HepG2 (cell line): ENCODE results near the gene LYPD3. TPM values are rescaled to one million over a fixed set of nuclear protein-coding genes. Genes with fewer than 3 reads are reported as not detected.

ENCODE experiments used
- ATAC-seq: fragments of 200-7000 bp; cut with Tn5 transposase; 3 replicates; pipeline ENCODE4 v1.9.1; 2020; ENCODE audit warnings: mild to moderate bottlenecking, moderate library complexity
- BruUV-seq: library from RNA; stranded (reverse); fragments of 400-500 nt; replicated peaks from 2 replicates; lab custom pipeline; 2021; lab: Mats Ljungman, UMichigan
- CTCF ChIA-PET: fragments of 300-600 bp; formaldehyde crosslinking; extraction: SDS; loops from one replicate; lab custom pipeline; 2021; ENCODE audit warnings: low total read pairs, inconsistent platforms, low intra/inter-chr PET ratio; lab: Yijun Ruan, JAX
- POLR2A ChIA-PET: fragments of 350-600 bp; sonication (Branson Sonifier 250); formaldehyde crosslinking; loops from one replicate; lab custom pipeline; 2020; ENCODE audit warnings: antibody characterized with exemption, inconsistent platforms; lab: Yijun Ruan, JAX
- DNase-seq: peaks from one replicate; pipeline ENCODE4 v3.0.0-alpha.2; 2015; ENCODE audit warnings: low spot score
- FAIRE-seq: peaks from 3 replicates; lab custom pipeline; 2011; peaks lifted over from hg19 to GRCh38; lab: Jason Lieb, UNC
- H2AFZ ChIP-seq: one replicate; pipeline ENCODE4 v1.6.1; 2011; ENCODE audit warnings: low read length, inconsistent platforms
- H3K27ac ChIP-seq: fragments of 300-600 bp; 3 replicates; pipeline ENCODE4 v1.8.0; 2011; ENCODE audit warnings: mixed run types, mild to moderate bottlenecking, mixed read lengths, low read length, inconsistent platforms; ENCODE audit not compliant: insufficient read depth; ENCODE audit errors: extremely low read length
- H3K27me3 ChIP-seq, 2 experiments: fragments of 200-600 bp in 1 of 2; 2 replicates in 1 of 2; 3 replicates in 1 of 2; pipeline versions ENCODE4 v1.6.0 to v1.8.0; 2011; ENCODE audit warnings: low read length in 2 of 2, mild to moderate bottlenecking in 2 of 2, moderate library complexity in 2 of 2, inconsistent platforms in 1 of 2; ENCODE audit not compliant: insufficient read depth in 2 of 2, control insufficient read depth in 1 of 2
- H3K36me3 ChIP-seq, 2 experiments: fragments of 200-600 bp in 1 of 2; replicated peaks in 1 of 2; 2 replicates in 1 of 2; 3 replicates in 1 of 2; pipeline versions ENCODE4 v1.5.1 to v1.8.0; 2011; ENCODE audit warnings: low read length in 2 of 2, inconsistent platforms in 1 of 2; ENCODE audit not compliant: insufficient read depth in 2 of 2, control insufficient read depth in 1 of 2
- H3K4me1 ChIP-seq: 2 replicates; pipeline ENCODE4 v1.5.1; 2012; ENCODE audit warnings: low read length, inconsistent platforms; ENCODE audit not compliant: insufficient read depth
- H3K4me2 ChIP-seq: 2 replicates; pipeline ENCODE4 v1.6.0; 2011; ENCODE audit warnings: low read depth, low read length, inconsistent platforms
- H3K4me3 ChIP-seq, 3 experiments: fragments of 200-600 bp in 1 of 3; sonication (generic), shearing (Covaris generic) in 1 of 3; replicated peaks in 1 of 3; 2 replicates each; pipeline ENCODE4 v1.5.1; 2011 to 2016; ENCODE audit warnings: low read length in 3 of 3, inconsistent platforms in 2 of 3, low read depth in 2 of 3, mild to moderate bottlenecking in 2 of 3, control low read depth in 1 of 3, mixed read lengths in 1 of 3; ENCODE audit not compliant: insufficient read depth in 1 of 3
- H3K79me2 ChIP-seq: one replicate; pipeline ENCODE4 v1.6.1; 2011; ENCODE audit warnings: low read length, inconsistent platforms; ENCODE audit not compliant: insufficient read depth
- H3K9ac ChIP-seq: 2 replicates; pipeline ENCODE4 v1.6.0; 2011; ENCODE audit warnings: mild to moderate bottlenecking, low read depth, low read length, inconsistent platforms; ENCODE audit not compliant: insufficient read depth
- H3K9me3 ChIP-seq: 2 replicates; pipeline ENCODE4 v1.5.1; 2012; ENCODE audit warnings: mild to moderate bottlenecking, low read length
- H4K20me1 ChIP-seq: 2 replicates; pipeline ENCODE4 v1.6.0; 2011; ENCODE audit warnings: inconsistent platforms, mild to moderate bottlenecking, low read length, moderate library complexity; ENCODE audit not compliant: insufficient read depth
- ELF3 ChIP-seq: IDR thresholded peaks from 2 replicates; pipeline ENCODE4 v1.6.1; 2016; ENCODE audit warnings: missing genetic modification reagents, missing compliant biosample characterization
- RFXAP ChIP-seq: sonication (generic); formaldehyde crosslinking; IDR thresholded peaks from 2 replicates; pipeline ENCODE4 v1.4.0; 2020; ENCODE audit warnings: missing genetic modification reagents, borderline replicate concordance
- ZBTB20 ChIP-seq: sonication (generic); formaldehyde crosslinking; IDR thresholded peaks from 2 replicates; pipeline ENCODE4 v1.8.1; 2023; ENCODE audit warnings: missing genetic modification reagents, low read depth, mild to moderate bottlenecking, borderline replicate concordance
- ZFX ChIP-seq: sonication (generic); formaldehyde crosslinking; IDR thresholded peaks from 2 replicates; pipeline ENCODE4 v1.4.0; 2020; ENCODE audit warnings: mild to moderate bottlenecking, low read depth, missing genetic modification reagents, moderate library complexity
- ZNF235 ChIP-seq: sonication (generic); formaldehyde crosslinking; IDR thresholded peaks from 2 replicates; pipeline ENCODE4 v1.8.1; 2023; ENCODE audit warnings: mild to moderate bottlenecking, missing genetic modification reagents, borderline replicate concordance
- ZNF326 ChIP-seq: sonication (generic); formaldehyde crosslinking; IDR thresholded peaks from 2 replicates; pipeline ENCODE4 v1.4.0; 2020; ENCODE audit warnings: missing genetic modification reagents, borderline replicate concordance
- WGBS: methylation state at CpG from one replicate; pipeline ENCODE4 v1.1.6; 2017; ENCODE audit warnings: low lambda C conversion rate; 5-methylcytosine and 5-hydroxymethylcytosine counted together
- in situ Hi-C: cut with HindIII; loops from 2 replicates; pipeline ENCODE4 v1.10.0; 2017; ENCODE audit warnings: low pct_unique_long_range_greater_than_20kb; ENCODE audit not compliant: extremely low pct_ligation_motif_present
- intact Hi-C: fragments of 100-400 bp; cut with micrococcal nuclease; formaldehyde crosslinking; loops from one replicate; pipeline ENCODE4 v1.10.0; 2022; ENCODE audit not compliant: unreplicated experiment
- polyA plus RNA-seq, 8 experiments: library from polyadenylated mRNA; depleted of rRNA in 3 of 8; stranded (reverse) in 7 of 8; unstranded in 1 of 8; fragments of >200 nt; fragmentation: Illumina TruSeq in 4 of 8; extraction: Trizol in 4 of 8; gene quantifications; 2 replicates each; pipeline versions ENCODE4 v1.2.1 to v1.2.3, GENCODE V29; 2011 to 2016; ENCODE audit warnings: low read depth in 4 of 8, missing spikeins in 1 of 8, mixed read lengths in 1 of 8; ENCODE audit not compliant: insufficient read depth in 1 of 8
- total RNA-seq, 5 experiments: library from RNA; depleted of rRNA; stranded (reverse); fragments of >200 nt; fragmentation: Illumina TruSeq; extraction: Trizol; gene quantifications; 2 replicates each; pipeline ENCODE4 v1.2.3, GENCODE V29; 2016; ENCODE audit warnings: low read depth in 1 of 5
- TF ChIP-seq, protein P1 (sequence below): sonication (generic); formaldehyde crosslinking; IDR thresholded peaks from 2 replicates; pipeline ENCODE4 v1.5.0; 2020; ENCODE audit warnings: missing genetic modification reagents
- TF ChIP-seq, protein P2 (sequence below): IDR thresholded peaks from 2 replicates; pipeline ENCODE4 v1.6.1; 2012; ENCODE audit warnings: low read length, improper control_type of control experiment
- TF ChIP-seq, protein P3 (sequence below): sonication (generic); formaldehyde crosslinking; IDR thresholded peaks from 2 replicates; pipeline ENCODE4 v1.5.1; 2020; ENCODE audit warnings: missing genetic modification reagents, mild to moderate bottlenecking, borderline replicate concordance
- TF ChIP-seq, protein P4 (sequence below): sonication (generic); formaldehyde crosslinking; IDR thresholded peaks from 2 replicates; pipeline ENCODE4 v1.4.0; 2020; ENCODE audit warnings: missing genetic modification reagents

Gene LYPD3
- total and polyA plus RNA-seq, 2 of the 13 experiments (the other 11 are each of a cell fraction or from before 2014, with no cell fraction given), result 0.51 to 1.5 TPM

DNA sequence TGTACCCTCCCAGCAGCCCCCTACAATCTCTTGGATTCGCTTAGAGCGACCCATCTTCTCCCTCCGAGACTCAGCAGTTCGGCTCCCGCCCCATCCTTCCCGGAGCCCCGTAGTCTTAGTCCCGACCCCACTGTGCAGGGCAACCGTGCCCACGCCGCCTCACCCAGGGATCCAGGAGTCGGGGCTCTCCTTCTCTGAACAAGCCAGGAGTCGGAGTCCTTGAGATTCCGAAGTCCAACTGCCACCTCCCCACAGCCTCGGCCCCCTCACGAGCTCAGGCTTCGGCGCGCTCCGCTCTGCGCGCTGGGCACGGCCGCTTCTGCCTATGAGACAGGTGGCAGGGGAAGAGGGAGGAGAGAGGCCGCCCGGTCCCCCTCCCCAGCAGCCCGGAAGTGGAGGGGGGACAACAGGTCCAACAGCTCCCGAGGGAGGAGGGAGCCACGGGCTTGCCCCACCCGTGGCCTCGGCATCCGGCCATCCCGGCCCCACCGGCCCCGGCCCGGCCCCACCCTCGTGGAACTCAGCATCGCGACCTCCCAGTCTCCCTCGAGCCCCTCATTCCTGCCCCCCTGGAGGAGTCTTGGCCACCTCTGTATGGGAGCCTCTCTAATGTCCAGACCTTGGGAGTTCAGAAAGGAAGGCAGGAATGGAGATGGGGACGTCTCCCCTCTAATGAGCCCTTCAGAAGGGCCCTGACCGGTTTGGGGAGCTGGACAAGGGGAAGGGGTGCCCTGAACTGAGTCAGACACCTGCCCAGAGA is 39.2 kb upstream of the LYPD3 start, which contains the start of gene PHLDB3 (continued):
- TF ChIP-seq ELF3 (CRISPR knock-in tag) (0 out of 2 replicates have a peak, but pooled peaks have one; percentile 27), ZNF326 (CRISPR knock-in tag) (no peak)
- TF ChIP-seq, all 625 proteins: peak for 100

DNA sequence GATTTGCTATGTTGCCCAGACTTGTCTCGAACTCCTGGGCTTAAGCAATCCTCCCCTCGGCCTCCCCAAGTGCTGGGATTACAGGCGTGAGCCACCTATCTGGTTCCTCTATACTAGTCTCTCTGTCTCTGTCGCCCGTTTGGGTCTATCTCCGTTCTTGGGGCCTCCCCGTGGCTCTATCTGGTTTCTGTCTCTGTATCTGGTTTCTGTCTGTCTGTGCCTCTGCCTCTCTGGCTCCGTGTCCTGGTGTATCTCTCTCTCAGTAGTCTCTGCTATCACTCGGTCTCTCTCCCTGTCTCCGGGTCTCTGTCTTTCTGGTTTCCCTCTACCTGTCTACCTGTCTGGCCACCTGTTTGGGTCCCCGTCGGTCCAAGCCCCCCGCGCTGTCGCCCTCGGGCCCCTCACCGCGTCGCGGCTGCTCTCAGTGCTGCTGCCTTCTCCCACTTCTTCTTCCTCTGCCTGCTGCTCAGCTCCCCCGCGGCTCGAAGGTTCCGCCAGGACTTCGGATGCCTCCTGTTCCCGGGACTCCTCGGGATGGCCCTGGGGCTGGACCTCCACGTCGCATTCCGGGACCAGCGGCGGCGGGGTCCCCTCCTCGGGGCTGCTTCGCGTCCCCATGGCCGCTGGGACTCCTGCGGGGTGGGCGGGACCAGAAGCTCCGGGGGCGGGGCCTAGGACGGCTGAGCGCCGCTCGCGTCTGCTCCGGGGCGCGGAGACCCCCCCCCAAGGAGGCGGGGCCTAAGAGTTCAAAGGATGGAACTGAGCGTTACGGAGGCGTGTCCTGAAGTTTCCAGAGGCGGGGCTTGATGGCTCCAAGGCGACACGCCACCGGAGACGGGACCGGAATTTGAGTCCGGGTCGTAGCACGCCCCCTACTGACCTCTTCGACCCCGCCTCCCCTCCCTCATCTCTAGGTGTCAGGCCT is 38.4 kb upstream of the LYPD3 start:
- FAIRE-seq (peak; percentile 87), ATAC-seq (peak; percentile 86), DNase-seq (peak; percentile 90)
- POLR2A ChIA-PET, result interaction anchor here (0.6 to 2.2 kb wide), 17 partner anchors 8 to 165 kb away, joined by 3 to 47 read pairs (median 6); partner anchors contain the start of genes IRGQ and ZNF576
- Histone ChIP-seq H3K4me3 (peak overlapping the region; percentile 86 to 97 (median 95)), H3K9me3 (no peaks in the 10 kb centered on the region), H3K27me3 (no peaks in the 10 kb centered on the region; a peak in 1 of 5 replicates), H3K27ac (peak overlapping the region; percentile 79), H2AFZ (peak overlapping the region; percentile 34), H3K4me1 (peaks cover 51% of the 10 kb centered on the region), H3K4me2 (peak overlapping the region; percentile 84), H3K36me3 (peaks cover 1 to 2% of the 10 kb centered on the region in 2 experiments; a peak in 2 of 5 replicates), H4K20me1 (no peaks in the 10 kb centered on the region), H3K79me2 (peaks cover 11% of the 10 kb centered on the region), H3K9ac (peak overlapping the region; percentile 92)
- CTCF ChIA-PET, result interaction anchor here (1.6 kb wide), 1 partner anchor 57 kb away, joined by 10 read pairs; no protein-coding TSS in a partner anchor
- WGBS, result under 1% methylated on average over 39 of the region's 64 CpGs
- no TSS peak for BruUV-seq
- in situ Hi-C loops (no loop called here), intact Hi-C loops (loop anchor here (1.0 to 2.0 kb wide), 2 partner anchors 41 to 56 kb away; no protein-coding TSS in a partner anchor)
- TF ChIP-seq, protein P1, sequence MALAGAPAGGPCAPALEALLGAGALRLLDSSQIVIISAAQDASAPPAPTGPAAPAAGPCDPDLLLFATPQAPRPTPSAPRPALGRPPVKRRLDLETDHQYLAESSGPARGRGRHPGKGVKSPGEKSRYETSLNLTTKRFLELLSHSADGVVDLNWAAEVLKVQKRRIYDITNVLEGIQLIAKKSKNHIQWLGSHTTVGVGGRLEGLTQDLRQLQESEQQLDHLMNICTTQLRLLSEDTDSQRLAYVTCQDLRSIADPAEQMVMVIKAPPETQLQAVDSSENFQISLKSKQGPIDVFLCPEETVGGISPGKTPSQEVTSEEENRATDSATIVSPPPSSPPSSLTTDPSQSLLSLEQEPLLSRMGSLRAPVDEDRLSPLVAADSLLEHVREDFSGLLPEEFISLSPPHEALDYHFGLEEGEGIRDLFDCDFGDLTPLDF, result 0 out of 2 replicates have a peak, but pooled peaks have one; percentile 19
- TF ChIP-seq ZBTB20, result peak; percentile 46; the same call in 1 of the 2 replicates
- TF ChIP-seq RFXAP (CRISPR knock-in tag), result 0 out of 2 replicates have a peak, but pooled peaks have one; percentile 11
- TF ChIP-seq, protein P2, sequence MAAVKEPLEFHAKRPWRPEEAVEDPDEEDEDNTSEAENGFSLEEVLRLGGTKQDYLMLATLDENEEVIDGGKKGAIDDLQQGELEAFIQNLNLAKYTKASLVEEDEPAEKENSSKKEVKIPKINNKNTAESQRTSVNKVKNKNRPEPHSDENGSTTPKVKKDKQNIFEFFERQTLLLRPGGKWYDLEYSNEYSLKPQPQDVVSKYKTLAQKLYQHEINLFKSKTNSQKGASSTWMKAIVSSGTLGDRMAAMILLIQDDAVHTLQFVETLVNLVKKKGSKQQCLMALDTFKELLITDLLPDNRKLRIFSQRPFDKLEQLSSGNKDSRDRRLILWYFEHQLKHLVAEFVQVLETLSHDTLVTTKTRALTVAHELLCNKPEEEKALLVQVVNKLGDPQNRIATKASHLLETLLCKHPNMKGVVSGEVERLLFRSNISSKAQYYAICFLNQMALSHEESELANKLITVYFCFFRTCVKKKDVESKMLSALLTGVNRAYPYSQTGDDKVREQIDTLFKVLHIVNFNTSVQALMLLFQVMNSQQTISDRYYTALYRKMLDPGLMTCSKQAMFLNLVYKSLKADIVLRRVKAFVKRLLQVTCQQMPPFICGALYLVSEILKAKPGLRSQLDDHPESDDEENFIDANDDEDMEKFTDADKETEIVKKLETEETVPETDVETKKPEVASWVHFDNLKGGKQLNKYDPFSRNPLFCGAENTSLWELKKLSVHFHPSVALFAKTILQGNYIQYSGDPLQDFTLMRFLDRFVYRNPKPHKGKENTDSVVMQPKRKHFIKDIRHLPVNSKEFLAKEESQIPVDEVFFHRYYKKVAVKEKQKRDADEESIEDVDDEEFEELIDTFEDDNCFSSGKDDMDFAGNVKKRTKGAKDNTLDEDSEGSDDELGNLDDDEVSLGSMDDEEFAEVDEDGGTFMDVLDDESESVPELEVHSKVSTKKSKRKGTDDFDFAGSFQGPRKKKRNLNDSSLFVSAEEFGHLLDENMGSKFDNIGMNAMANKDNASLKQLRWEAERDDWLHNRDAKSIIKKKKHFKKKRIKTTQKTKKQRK, result no peak
- no peak; the same call in 1 of the 2 replicates for TF ChIP-seq ZFX
- TF ChIP-seq, protein P3, sequence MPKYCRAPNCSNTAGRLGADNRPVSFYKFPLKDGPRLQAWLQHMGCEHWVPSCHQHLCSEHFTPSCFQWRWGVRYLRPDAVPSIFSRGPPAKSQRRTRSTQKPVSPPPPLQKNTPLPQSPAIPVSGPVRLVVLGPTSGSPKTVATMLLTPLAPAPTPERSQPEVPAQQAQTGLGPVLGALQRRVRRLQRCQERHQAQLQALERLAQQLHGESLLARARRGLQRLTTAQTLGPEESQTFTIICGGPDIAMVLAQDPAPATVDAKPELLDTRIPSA (CRISPR knock-in tag), result 0 out of 2 replicates have a peak, but pooled peaks have one; percentile 67
- no peak for TF ChIP-seq ZNF235 (CRISPR knock-in tag)
- TF ChIP-seq, protein P4, sequence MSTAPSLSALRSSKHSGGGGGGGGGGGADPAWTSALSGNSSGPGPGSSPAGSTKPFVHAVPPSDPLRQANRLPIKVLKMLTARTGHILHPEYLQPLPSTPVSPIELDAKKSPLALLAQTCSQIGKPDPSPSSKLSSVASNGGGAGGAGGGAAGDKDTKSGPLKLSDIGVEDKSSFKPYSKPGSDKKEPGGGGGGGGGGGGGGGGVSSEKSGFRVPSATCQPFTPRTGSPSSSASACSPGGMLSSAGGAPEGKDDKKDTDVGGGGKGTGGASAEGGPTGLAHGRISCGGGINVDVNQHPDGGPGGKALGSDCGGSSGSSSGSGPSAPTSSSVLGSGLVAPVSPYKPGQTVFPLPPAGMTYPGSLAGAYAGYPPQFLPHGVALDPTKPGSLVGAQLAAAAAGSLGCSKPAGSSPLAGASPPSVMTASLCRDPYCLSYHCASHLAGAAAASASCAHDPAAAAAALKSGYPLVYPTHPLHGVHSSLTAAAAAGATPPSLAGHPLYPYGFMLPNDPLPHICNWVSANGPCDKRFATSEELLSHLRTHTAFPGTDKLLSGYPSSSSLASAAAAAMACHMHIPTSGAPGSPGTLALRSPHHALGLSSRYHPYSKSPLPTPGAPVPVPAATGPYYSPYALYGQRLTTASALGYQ, result 0 out of 2 replicates have a peak, but pooled peaks have one; percentile 4
